Activated CD8-positive, alpha-beta T cell treated with anti-CD3 and anti-CD28 coated beads, Interleukin-2, amount 10 ng/mL, durations not matched to agents 7 days and 5 days (primary cell): ENCODE data around the gene LRFN3. TPM values are rescaled to one million over a fixed set of nuclear protein-coding genes. Genes with fewer than 3 reads are reported as not detected.
A peak's percentile ranks its signal among the peaks of the same experiment; 100 is the strongest.
"Not testable (repeated sequence)": the region's sequence is repeated elsewhere in the genome, so short reads cannot be mapped to it uniquely, and the experiment has no call there.

ENCODE experiments used
- ATAC-seq: fragments of 150-1000 bp; cut with Tn5 transposase; one replicate; pipeline ENCODE4 v1.10.0; 2021; ENCODE audit warnings: moderate library complexity
- CTCF ChIA-PET: fragments of 350-600 bp; sonication (Branson Sonifier 250); formaldehyde crosslinking; loops from one replicate; lab custom pipeline; 2021; ENCODE audit warnings: antibody characterized with exemption; lab: Charles Lee
- POLR2A ChIA-PET: fragments of 350-600 bp; sonication (Branson Sonifier 250); formaldehyde crosslinking; loops from one replicate; lab custom pipeline; 2021; ENCODE audit warnings: antibody characterized with exemption; lab: Charles Lee
- DNase-seq: peaks from one replicate; pipeline ENCODE4 v3.0.0-alpha.2; 2020
- H3K27ac Mint-ChIP-seq: one replicate; pipeline ENCODE4 v1.8.0; 2021; ENCODE audit warnings: mild to moderate bottlenecking, mixed read lengths
- H3K27me3 Mint-ChIP-seq: one replicate; pipeline ENCODE4 v1.8.0; 2021; ENCODE audit warnings: low read depth, mixed read lengths
- H3K36me3 Mint-ChIP-seq: one replicate; pipeline ENCODE4 v1.8.0; 2021; ENCODE audit warnings: low read depth, mixed read lengths
- H3K4me1 Mint-ChIP-seq: one replicate; pipeline ENCODE4 v1.8.0; 2021; ENCODE audit warnings: low read depth, mixed read lengths
- H3K4me3 Mint-ChIP-seq: one replicate; pipeline ENCODE4 v1.8.0; 2021; ENCODE audit warnings: mild to moderate bottlenecking, mixed read lengths
- H3K9me3 Mint-ChIP-seq: one replicate; pipeline ENCODE4 v1.8.0; 2022; ENCODE audit warnings: mixed read lengths; ENCODE audit not compliant: insufficient read depth
- total RNA-seq, 2 experiments: library from RNA; stranded (reverse); gene quantifications; one replicate each; pipeline ENCODE4 v1.2.3, GENCODE V29; 2021

The LRFN3 gene
- total RNA-seq, result 10 to 100 TPM in 1 of 2 experiments, 1 to 10 TPM in 1; 9.8 to 10.3 TPM

DNA sequence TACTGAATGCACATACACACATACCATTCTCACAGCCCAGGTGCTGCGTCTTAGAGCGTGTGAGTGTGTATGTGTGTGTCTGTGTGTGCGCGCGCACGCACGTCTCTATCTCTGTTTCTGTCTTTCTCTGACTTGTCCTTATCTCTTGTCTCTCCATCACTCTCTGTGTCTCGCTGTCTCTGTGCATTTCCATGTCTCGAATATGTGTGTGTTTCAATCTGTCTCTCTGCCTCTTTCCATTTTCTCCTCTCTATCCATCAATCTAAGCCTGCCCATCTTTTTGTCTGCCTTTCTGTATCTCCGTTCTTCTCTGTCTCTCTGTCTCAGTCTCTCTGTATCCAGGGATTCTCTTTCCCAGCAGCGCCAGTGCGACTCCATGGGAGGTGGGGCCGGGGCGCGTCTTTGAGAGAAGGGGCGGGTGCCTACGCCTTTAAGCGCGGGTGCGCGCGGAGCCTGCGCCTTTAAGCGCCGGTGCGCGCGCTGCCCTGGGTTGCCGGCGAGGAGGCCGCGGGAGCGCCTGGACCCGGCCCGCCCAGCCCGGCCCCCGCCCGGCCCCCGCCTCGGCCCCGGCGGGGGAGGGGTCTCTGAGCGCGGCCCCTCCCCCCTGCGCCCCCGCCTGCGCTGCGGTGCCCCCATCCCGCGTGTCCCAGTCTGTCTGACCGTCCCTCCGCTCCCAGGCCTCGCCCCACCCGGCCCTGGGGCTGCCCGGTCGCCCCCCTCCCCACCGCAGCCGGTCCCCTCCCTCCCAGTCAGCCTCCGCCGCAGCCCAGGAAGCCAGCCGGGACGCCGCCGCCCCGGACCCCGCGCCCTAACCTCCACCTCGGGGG lies at the start of gene LRFN3:
Gene LRFN3, plus strand, starts transcription at position 464 of the 827 bp plus-strand sequence. CDS start 3,052 bp downstream, outside the sequence.
- Mint-ChIP-seq H3K4me3 (peak within 1 kb of the TSS; percentile 79), H3K36me3 (peaks cover 6% of the 10 kb centered on the region), H3K4me1 (peaks cover 43% of the 10 kb centered on the region), H3K9me3 (no peaks in the 10 kb centered on the region), H3K27ac (peak within 1 kb of the TSS; percentile 22), H3K27me3 (peaks cover 2% of the 10 kb centered on the region)
- ATAC-seq (peak; percentile 12), DNase-seq (peak; percentile 63)
- POLR2A ChIA-PET, result no interaction called here
- CTCF ChIA-PET, result interaction anchor here (1.3 kb wide), 1 partner anchor 23 kb away, joined by 3 read pairs; no protein-coding TSS in a partner anchor

GRCh38 chr19:35887197-35887596 lies 49.0 kb upstream of the LRFN3 start:
- Mint-ChIP-seq H3K36me3 (peaks cover 48% of the 10 kb centered on the region), H3K27me3 (no peaks in the 10 kb centered on the region), H3K9me3 (no peaks in the 10 kb centered on the region), H3K4me3 (no peak overlapping the region), H3K4me1 (peaks cover 5% of the 10 kb centered on the region), H3K27ac (no peak overlapping the region)
- POLR2A ChIA-PET, result no interaction called here
- CTCF ChIA-PET, result interaction anchor here (1.2 kb wide), 1 partner anchor 44 kb away, joined by 5 read pairs; no protein-coding TSS in a partner anchor
- no peak for DNase-seq
- ATAC-seq, result no peak

DNA sequence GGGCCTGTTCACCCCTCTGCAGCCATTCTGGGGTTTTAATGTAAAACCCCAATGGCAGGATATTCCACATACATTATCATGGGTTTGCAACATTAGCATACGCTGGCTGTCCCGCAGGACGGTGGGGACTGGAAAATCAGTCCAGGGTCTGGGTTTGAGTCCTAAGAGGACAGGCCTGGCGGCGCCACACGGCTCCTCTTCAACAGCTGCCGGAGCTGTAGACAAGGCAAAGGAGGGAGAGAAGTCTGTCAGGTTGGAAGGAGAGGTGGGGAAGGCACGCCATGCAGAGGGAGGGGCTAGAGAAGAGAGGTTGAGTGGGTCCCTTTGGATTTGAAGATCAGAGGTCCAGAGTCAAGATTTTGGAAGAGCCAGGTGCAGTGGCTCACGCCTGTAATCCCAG lies 47.8 kb upstream of the LRFN3 start:
- Mint-ChIP-seq H3K9me3 (no peaks in the 10 kb centered on the region), H3K36me3 (peaks cover 57% of the 10 kb centered on the region), H3K27me3 (no peaks in the 10 kb centered on the region), H3K27ac (peak overlapping the region; percentile 52), H3K4me3 (no peak overlapping the region), H3K4me1 (peaks cover 6% of the 10 kb centered on the region)
- CTCF ChIA-PET, result interaction anchor here (1.2 kb wide), 1 partner anchor 43 kb away, joined by 5 read pairs; no protein-coding TSS in a partner anchor
- POLR2A ChIA-PET, result no interaction called here
- no peak for ATAC-seq
- no peak for DNase-seq

DNA sequence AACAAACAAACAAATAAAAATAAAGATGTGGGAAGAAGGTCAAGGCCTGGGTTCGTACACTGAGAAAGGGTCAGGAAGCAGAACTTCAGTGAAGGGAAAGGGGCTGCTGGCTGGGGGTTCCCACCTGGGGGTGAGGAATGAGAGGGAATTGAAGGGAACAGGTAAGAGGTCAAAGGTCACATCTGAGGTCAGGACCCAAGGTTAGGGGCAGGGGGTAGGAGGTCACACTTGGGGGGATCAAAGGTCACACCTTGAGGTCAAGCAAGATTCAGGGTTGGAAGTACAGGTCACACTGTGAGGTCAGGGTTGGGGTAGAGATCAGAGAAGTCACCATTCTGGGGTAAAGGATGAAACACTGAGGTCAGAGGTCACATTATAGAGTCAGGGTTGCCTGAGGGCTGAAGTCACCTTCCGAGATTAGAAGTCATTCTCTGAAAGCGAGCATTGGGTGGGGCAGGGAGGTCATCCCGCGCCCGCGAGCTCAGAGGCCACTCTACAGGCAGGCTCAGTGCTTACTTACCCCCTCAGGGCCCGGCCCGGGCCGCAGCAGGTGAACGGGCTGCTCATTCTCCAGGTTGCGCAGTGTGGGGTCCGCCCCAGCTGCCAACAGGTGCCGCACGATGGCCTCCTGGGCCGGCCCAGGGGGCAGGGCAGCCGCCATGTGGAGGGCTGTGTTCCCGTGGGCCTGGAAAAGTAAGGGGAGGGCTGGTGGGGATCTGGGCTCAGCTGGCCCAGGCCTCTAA lies 46.6 kb upstream of the LRFN3 start:
- peaks cover 6% of the 10 kb centered on the region for H3K4me1 Mint-ChIP-seq
- DNase-seq, result no peak
- H3K36me3 Mint-ChIP-seq, result peaks cover 65% of the 10 kb centered on the region
- ATAC-seq, result peak; percentile 14
- H3K27me3 Mint-ChIP-seq, result no peaks in the 10 kb centered on the region
- H3K4me3 Mint-ChIP-seq, result no peak overlapping the region
- no peaks in the 10 kb centered on the region for H3K9me3 Mint-ChIP-seq
- no peak overlapping the region for H3K27ac Mint-ChIP-seq
- POLR2A ChIA-PET, result interaction anchor here (0.7 kb wide), 1 partner anchor 170 kb away, joined by 3 read pairs; no protein-coding TSS in a partner anchor
- CTCF ChIA-PET, result no interaction called here

- ATAC-seq (no peak), DNase-seq (no peak)
- CTCF ChIA-PET, result no interaction called here
- H3K9me3 Mint-ChIP-seq, result no peaks in the 10 kb centered on the region
- no peak overlapping the region for H3K4me3 Mint-ChIP-seq
- H3K27me3 Mint-ChIP-seq, result no peaks in the 10 kb centered on the region
- H3K27ac Mint-ChIP-seq, result no peak overlapping the region
- peaks cover 6% of the 10 kb centered on the region for H3K4me1 Mint-ChIP-seq
- POLR2A ChIA-PET, result interaction anchor here (0.7 kb wide), 1 partner anchor 171 kb away, joined by 3 read pairs; no protein-coding TSS in a partner anchor
- H3K36me3 Mint-ChIP-seq, result peaks cover 67% of the 10 kb centered on the region
Observed at GRCh38 chr19:35890113-35890650, 46.0 kb upstream of the LRFN3 start.

DNA sequence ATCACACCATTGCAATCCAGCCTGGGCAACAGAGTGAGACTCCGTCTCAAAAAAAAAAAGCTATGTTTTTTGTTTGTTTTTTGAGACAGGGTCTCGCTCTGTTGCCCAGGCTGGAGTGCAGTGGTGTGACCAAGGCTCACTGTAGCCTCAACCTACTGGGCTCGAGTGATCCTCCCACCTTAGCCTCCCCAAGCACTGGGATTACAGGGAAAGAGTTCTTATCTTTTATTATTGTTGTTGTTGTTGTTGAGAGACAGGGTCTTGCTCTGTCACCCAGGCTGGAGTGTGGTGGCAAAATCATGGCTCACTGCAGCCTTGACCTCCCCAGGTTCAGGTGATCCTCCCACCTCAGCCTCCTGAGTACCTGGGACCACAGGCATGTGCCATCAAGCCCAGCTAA lies 44.4 kb upstream of the LRFN3 start:
- CTCF ChIA-PET, result interaction anchor here (3.5 kb wide), 1 partner anchor 40 kb away, joined by 29 read pairs; no protein-coding TSS in a partner anchor
- DNase-seq, POLR2A ChIA-PET, H3K27ac Mint-ChIP-seq, H3K9me3 Mint-ChIP-seq, H3K4me3 Mint-ChIP-seq, ATAC-seq, H3K27me3 Mint-ChIP-seq: not testable (repeated sequence)
- Mint-ChIP-seq H3K36me3 (peaks cover 69% of the 10 kb centered on the region), H3K4me1 (peaks cover 14% of the 10 kb centered on the region)

GRCh38 chr19:35894342-35894741 lies 41.8 kb upstream of the LRFN3 start:
- POLR2A ChIA-PET, result interaction anchor here (1.6 kb wide), 1 partner anchor 9 kb away, joined by 4 read pairs; no protein-coding TSS in a partner anchor

GRCh38 chr19:35895911-35896642 lies 40.1 kb upstream of the LRFN3 start:
- POLR2A ChIA-PET, result no interaction called here

More at GRCh38 chr19:35894342-35894741, 41.8 kb upstream of the LRFN3 start:
- H3K27ac Mint-ChIP-seq, result peak overlapping the region; percentile 34
- CTCF ChIA-PET, result interaction anchor here (2.3 to 3.5 kb wide), 2 partner anchors 12 to 37 kb away, joined by 17 to 29 read pairs; no protein-coding TSS in a partner anchor
- ATAC-seq (no peak), DNase-seq (no peak)
- H3K36me3 Mint-ChIP-seq, result peaks cover 64% of the 10 kb centered on the region
- H3K27me3 Mint-ChIP-seq, result no peaks in the 10 kb centered on the region
- peaks cover 26% of the 10 kb centered on the region for H3K4me1 Mint-ChIP-seq
- no peak overlapping the region for H3K4me3 Mint-ChIP-seq
- H3K9me3 Mint-ChIP-seq, result no peaks in the 10 kb centered on the region

DNA sequence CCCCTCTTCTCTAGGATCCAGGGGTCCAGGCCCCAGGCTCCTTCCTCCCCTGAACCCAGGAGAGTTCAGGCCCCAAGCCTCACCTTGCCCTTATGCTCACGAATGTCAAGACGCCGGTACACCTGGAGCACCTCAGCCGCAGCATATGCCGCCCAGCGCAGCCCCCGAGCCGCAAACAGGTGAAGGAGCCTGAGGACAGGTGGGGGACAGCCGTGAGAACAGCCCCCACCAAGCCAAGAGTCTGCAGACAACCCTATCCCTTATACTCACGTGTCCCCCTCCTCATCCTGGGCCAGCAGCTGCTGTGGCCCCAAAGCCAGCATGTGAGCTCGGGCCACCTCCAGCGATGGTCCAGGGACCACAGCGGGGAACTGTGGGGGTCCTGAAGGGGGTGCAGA lies 39.5 kb upstream of the LRFN3 start:
- H3K4me3 Mint-ChIP-seq, result no peak overlapping the region
- ATAC-seq, result no peak
- peak overlapping the region; percentile 25 for H3K27ac Mint-ChIP-seq
- DNase-seq, result no peak
- ChIA-PET CTCF (interaction anchor here (1.1 kb wide), 1 partner anchor 34 kb away, joined by 5 read pairs; no protein-coding TSS in a partner anchor), POLR2A (no interaction called here)
- no peaks in the 10 kb centered on the region for H3K27me3 Mint-ChIP-seq
- H3K9me3 Mint-ChIP-seq, result no peaks in the 10 kb centered on the region
- H3K4me1 Mint-ChIP-seq, result peaks cover 30% of the 10 kb centered on the region
- H3K36me3 Mint-ChIP-seq, result peaks cover 50% of the 10 kb centered on the region

More at GRCh38 chr19:35895911-35896642, 40.1 kb upstream of the LRFN3 start:
- no peak overlapping the region for H3K4me3 Mint-ChIP-seq
- H3K27me3 Mint-ChIP-seq, result no peaks in the 10 kb centered on the region
- CTCF ChIA-PET, result no interaction called here
- H3K4me1 Mint-ChIP-seq, result peaks cover 28% of the 10 kb centered on the region
- H3K27ac Mint-ChIP-seq, result peak overlapping the region; percentile 4
- H3K9me3 Mint-ChIP-seq, result no peaks in the 10 kb centered on the region
- no peak for ATAC-seq
- DNase-seq, result no peak
- peaks cover 52% of the 10 kb centered on the region for H3K36me3 Mint-ChIP-seq

- Mint-ChIP-seq H3K36me3 (peaks cover 45% of the 10 kb centered on the region), H3K9me3 (no peaks in the 10 kb centered on the region), H3K4me3 (peak overlapping the region; percentile 87), H3K27me3 (no peaks in the 10 kb centered on the region), H3K4me1 (peaks cover 37% of the 10 kb centered on the region), H3K27ac (peak overlapping the region; percentile 80)
- CTCF ChIA-PET, result interaction anchor here (0.6 to 1.2 kb wide), 3 partner anchors 15 to 33 kb away, joined by 3 to 6 read pairs (median 5); no protein-coding TSS in a partner anchor
- ATAC-seq (no peak), DNase-seq (no peak)
- POLR2A ChIA-PET, result interaction anchor here (0.6 to 1.2 kb wide), 4 partner anchors 13 to 33 kb away, joined by 3 to 4 read pairs (median 4); no protein-coding TSS in a partner anchor
Observed at GRCh38 chr19:35897706-35898451, 38.3 kb upstream of the LRFN3 start.
